GM12878 (cell line): ENCODE measurements around the gene HIVEP3. TPM values are rescaled to one million over a fixed set of nuclear protein-coding genes. Genes with fewer than 3 reads are reported as not detected.

ENCODE experiments used
- ATAC-seq: fragments of 200-7000 bp; cut with Tn5 transposase; 3 replicates; pipeline ENCODE4 v1.9.1; 2020; ENCODE audit warnings: mild to moderate bottlenecking, moderate library complexity
- BruUV-seq: library from RNA; stranded (reverse); fragments of 400-500 nt; replicated peaks from 2 replicates; lab custom pipeline; 2021; lab: Mats Ljungman, UMichigan
- CTCF ChIA-PET: fragments of 300-600 bp; sonication (Branson Sonifier 250); formaldehyde crosslinking; extraction: SDS; loops from one replicate; lab custom pipeline; 2021; ENCODE audit warnings: inconsistent platforms; lab: Yijun Ruan, JAX
- POLR2A ChIA-PET: fragments of 350-600 bp; formaldehyde crosslinking; extraction: SDS; loops from one replicate; lab custom pipeline; 2021; ENCODE audit warnings: inconsistent platforms; lab: Charles Lee
- RAD21 ChIA-PET: fragments of 300-600 bp; sonication (Branson Sonifier 250); formaldehyde crosslinking; loops from one replicate; lab custom pipeline; 2023; ENCODE audit warnings: antibody characterized with exemption; ENCODE audit not compliant: unreplicated experiment; lab: Charles Lee
- SMC1A ChIA-PET: fragments of 300-600 bp; sonication (Branson Sonifier 250); formaldehyde crosslinking; loops from one replicate; lab custom pipeline; 2023; ENCODE audit not compliant: unreplicated experiment, uncharacterized antibody; lab: Charles Lee
- DNase-seq: peaks from one replicate; pipeline ENCODE4 v3.0.0-alpha.2; 2011; ENCODE audit warnings: low read depth, low spot score
- FAIRE-seq: peaks from 3 replicates; lab custom pipeline; 2011; peaks lifted over from hg19 to GRCh38; lab: Jason Lieb, UNC
- H2AFZ ChIP-seq: 2 replicates; pipeline ENCODE4 v1.6.0; 2011; ENCODE audit warnings: low read depth, low read length, control low read depth; ENCODE audit not compliant: control insufficient read depth
- H3K27ac ChIP-seq: 2 replicates; pipeline ENCODE4 v1.5.1; 2011; ENCODE audit warnings: control low read depth; ENCODE audit not compliant: control insufficient read depth, insufficient read depth
- H3K27me3 ChIP-seq, 2 experiments: replicated peaks in 1 of 2; 2 replicates each; pipeline versions ENCODE4 v1.6.0 to v1.6.1; 2011; ENCODE audit warnings: low read length in 1 of 2; ENCODE audit not compliant: control insufficient read depth in 2 of 2, insufficient read depth in 2 of 2
- H3K36me3 ChIP-seq, 2 experiments: 2 replicates each; pipeline ENCODE4 v1.5.1; 2011; ENCODE audit warnings: low read length in 1 of 2; ENCODE audit not compliant: control insufficient read depth in 2 of 2, insufficient read depth in 2 of 2
- H3K4me1 ChIP-seq: 2 replicates; pipeline ENCODE4 v1.6.1; 2011; ENCODE audit warnings: mild to moderate bottlenecking, low read length, moderate library complexity, mixed read lengths; ENCODE audit not compliant: control insufficient read depth, insufficient read depth
- H3K4me2 ChIP-seq: 2 replicates; pipeline ENCODE4 v1.6.0; 2011; ENCODE audit warnings: control low read depth; ENCODE audit not compliant: control insufficient read depth, insufficient read depth
- H3K4me3 ChIP-seq: fragments of 200-600 bp; sonication (generic); 2 replicates; pipeline ENCODE4 v1.5.1; 2016
- H3K79me2 ChIP-seq: 2 replicates; pipeline ENCODE4 v1.6.0; 2011; ENCODE audit warnings: low read length; ENCODE audit not compliant: control insufficient read depth, insufficient read depth
- H3K9ac ChIP-seq: 2 replicates; pipeline ENCODE4 v1.8.0; 2011; ENCODE audit warnings: low read length, control low read depth, mixed read lengths; ENCODE audit not compliant: control insufficient read depth, insufficient read depth
- H3K9me3 ChIP-seq: replicated peaks from 3 replicates; pipeline ENCODE4 v1.5.1; 2011; ENCODE audit warnings: mild to moderate bottlenecking, low read length; ENCODE audit not compliant: control insufficient read depth, insufficient read depth
- H4K20me1 ChIP-seq: 2 replicates; pipeline ENCODE4 v1.6.0; 2011; ENCODE audit not compliant: control insufficient read depth, insufficient read depth
- HDAC6 ChIP-seq: fragments of 200-600 bp; sonication (generic); IDR thresholded peaks from one replicate; pipeline ENCODE4 v1.8.0; 2017; ENCODE audit warnings: antibody characterized with exemption; ENCODE audit not compliant: unreplicated experiment
- IKZF2 ChIP-seq, 2 experiments: fragments of 450-650 bp; IDR thresholded peaks; 2 replicates each; pipeline ENCODE4 v1.6.1; 2017; ENCODE audit warnings: mild to moderate bottlenecking in 2 of 2, moderate library complexity in 2 of 2
- KAT2A ChIP-seq: conservative IDR thresholded peaks from 2 replicates; pipeline ENCODE4 v1.6.1; 2011; ENCODE audit warnings: low read depth, low read length; ENCODE audit not compliant: control insufficient read depth
- KLF5 ChIP-seq: fragments of 450-650 bp; IDR thresholded peaks from 2 replicates; pipeline ENCODE4 v1.6.1; 2014; ENCODE audit warnings: mild to moderate bottlenecking; ENCODE audit not compliant: partially characterized antibody
- MXI1 ChIP-seq: fragments of 150-350 bp; IDR thresholded peaks from 2 replicates; pipeline ENCODE4 v1.6.1; 2011; ENCODE audit warnings: low read depth, mild to moderate bottlenecking, inconsistent platforms, low read length, improper control_type of control experiment
- SMC3 ChIP-seq: IDR thresholded peaks from 2 replicates; pipeline ENCODE4 v1.6.1; 2011; ENCODE audit warnings: low read length, improper control_type of control experiment, borderline replicate concordance
- TCF3 ChIP-seq: IDR thresholded peaks from 2 replicates; pipeline ENCODE4 v1.6.1; 2012; ENCODE audit warnings: low read depth, mild to moderate bottlenecking, low read length, borderline replicate concordance; ENCODE audit not compliant: insufficient read depth
- YY1 ChIP-seq: IDR thresholded peaks from 2 replicates; pipeline ENCODE4 v1.6.1; 2011; ENCODE audit warnings: low read depth, mild to moderate bottlenecking, low read length
- ZNF207 ChIP-seq: fragments of 450-650 bp; IDR thresholded peaks from 2 replicates; pipeline ENCODE4 v1.6.1; 2014; ENCODE audit warnings: antibody characterized with exemption, mild to moderate bottlenecking, borderline replicate concordance
- ZNF384 ChIP-seq: IDR thresholded peaks from 2 replicates; pipeline ENCODE4 v1.6.1; 2012; ENCODE audit warnings: low read depth, mild to moderate bottlenecking, low read length, improper control_type of control experiment, borderline replicate concordance
- WGBS: methylation state at CpG from one replicate; pipeline ENCODE4 v1.1.6; 2016; ENCODE audit warnings: low lambda C conversion rate; ENCODE audit not compliant: insufficient replicate concordance, insufficient coverage; ENCODE audit errors: missing lambda C conversion rate; 5-methylcytosine and 5-hydroxymethylcytosine counted together
- in situ Hi-C: fragments of 300-500 bp; cut with MboI; formaldehyde crosslinking; loops from 9 replicates; pipeline ENCODE4 v1.14.3; 2018; ENCODE audit warnings: mixed read lengths
- intact Hi-C: fragments of 100-400 bp; cut with micrococcal nuclease; formaldehyde crosslinking; loops from one replicate; pipeline ENCODE4 v1.14.2; 2022; ENCODE audit not compliant: unreplicated experiment
- polyA plus RNA-seq, 11 experiments: library from polyadenylated mRNA; depleted of rRNA in 4 of 11; unstranded in 6 of 11; stranded (reverse) in 5 of 11; fragments of >200 nt; fragmentation: Nextera tagmentation in 4 of 11; fragmentation: Illumina TruSeq in 1 of 11; extraction: Ambion mirVana in 4 of 11; extraction: Trizol in 1 of 11; gene quantifications; 1 replicate in 1 of 11; 2 replicates in 10 of 11; pipeline versions ENCODE4 v1.2.1 to v1.2.3, GENCODE V29; 2011 to 2016; ENCODE audit warnings: inconsistent platforms in 2 of 11, missing spikeins in 2 of 11, low read depth in 1 of 11
- total RNA-seq, 4 experiments: library from RNA; depleted of rRNA in 3 of 4; stranded (reverse); fragments of >200 nt in 3 of 4; fragmentation: Illumina TruSeq in 1 of 4; extraction: Trizol in 1 of 4; gene quantifications; 2 replicates each; pipeline versions ENCODE4 v1.2.1 to v1.2.3, GENCODE V29; 2013 to 2021
- TF ChIP-seq, protein P1 (sequence below): IDR thresholded peaks from 2 replicates; pipeline ENCODE4 v1.6.1; 2011; ENCODE audit warnings: borderline replicate concordance, low read depth, mild to moderate bottlenecking, moderate library complexity, mixed read lengths, low read length; ENCODE audit not compliant: insufficient read depth; ENCODE audit errors: extremely low read length
- TF ChIP-seq, protein P2 (sequence below): fragments of 450-650 bp; IDR thresholded peaks from 2 replicates; pipeline ENCODE4 v1.6.1; 2017; ENCODE audit warnings: mild to moderate bottlenecking, moderate library complexity
- TF ChIP-seq, protein P3 (sequence below): fragments of 450-650 bp; IDR thresholded peaks from 2 replicates; pipeline ENCODE4 v1.6.1; 2014; ENCODE audit warnings: mild to moderate bottlenecking

Gene HIVEP3
- total and polyA plus RNA-seq, 10 of the 15 experiments (the other 5 are each of a cell fraction or from before 2014, with no cell fraction given) = 1.8 to 13.6 (median 3.8) TPM

GRCh38 chr1:41677620-41678019 is 241.1 kb downstream of the HIVEP3 start:
- ChIA-PET RAD21 (interaction anchor here (0.8 to 2.3 kb wide), 6 partner anchors 11 to 905 kb away, joined by 3 to 10 read pairs (median 3); no protein-coding TSS in a partner anchor), CTCF (interaction anchor here (0.7 to 4.5 kb wide), 3 partner anchors 10 to 21 kb away, joined by 3 to 20 read pairs (median 3); no protein-coding TSS in a partner anchor), SMC1A (interaction anchor here (1.1 to 3.2 kb wide), 10 partner anchors 9 to 134 kb away, joined by 3 to 11 read pairs (median 4); no protein-coding TSS in a partner anchor), POLR2A (interaction anchor here (0.9 to 2.7 kb wide), 3 partner anchors 10 to 21 kb away, joined by 3 to 20 read pairs (median 9); no protein-coding TSS in a partner anchor)
- Histone ChIP-seq H3K4me1 (peaks cover 43% of the 10 kb centered on the region), H3K36me3 (no peaks in the 10 kb centered on the region), H3K79me2 (no peaks in the 10 kb centered on the region), H4K20me1 (no peaks in the 10 kb centered on the region), H3K4me2 (no peak overlapping the region), H3K27me3 (no peaks in the 10 kb centered on the region), H2AFZ (no peak overlapping the region), H3K27ac (no peak overlapping the region), H3K4me3 (no peak overlapping the region), H3K9ac (no peak overlapping the region), H3K9me3 (no peaks in the 10 kb centered on the region)
- in situ Hi-C loops = no loop called here
- FAIRE-seq (no peak), ATAC-seq (no peak), DNase-seq (no peak)
- intact Hi-C loops = no loop called here
- 93% methylated on average over 7 of the region's 7 CpGs for WGBS
- BruUV-seq = no TSS peak
- TF ChIP-seq ZNF384 (no peak), MXI1 (no peak), KLF5 (no peak), IKZF2 (IDR thresholded peaks at IDR 0.05) (no peak), TCF3 (no peak), HDAC6 (no peak), YY1 (no peak), ZNF207 (no peak), KAT2A (no peak), SMC3 (no peak)
- TF ChIP-seq, protein P1, sequence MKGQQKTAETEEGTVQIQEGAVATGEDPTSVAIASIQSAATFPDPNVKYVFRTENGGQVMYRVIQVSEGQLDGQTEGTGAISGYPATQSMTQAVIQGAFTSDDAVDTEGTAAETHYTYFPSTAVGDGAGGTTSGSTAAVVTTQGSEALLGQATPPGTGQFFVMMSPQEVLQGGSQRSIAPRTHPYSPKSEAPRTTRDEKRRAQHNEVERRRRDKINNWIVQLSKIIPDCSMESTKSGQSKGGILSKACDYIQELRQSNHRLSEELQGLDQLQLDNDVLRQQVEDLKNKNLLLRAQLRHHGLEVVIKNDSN = no peak
- TF ChIP-seq, protein P2, sequence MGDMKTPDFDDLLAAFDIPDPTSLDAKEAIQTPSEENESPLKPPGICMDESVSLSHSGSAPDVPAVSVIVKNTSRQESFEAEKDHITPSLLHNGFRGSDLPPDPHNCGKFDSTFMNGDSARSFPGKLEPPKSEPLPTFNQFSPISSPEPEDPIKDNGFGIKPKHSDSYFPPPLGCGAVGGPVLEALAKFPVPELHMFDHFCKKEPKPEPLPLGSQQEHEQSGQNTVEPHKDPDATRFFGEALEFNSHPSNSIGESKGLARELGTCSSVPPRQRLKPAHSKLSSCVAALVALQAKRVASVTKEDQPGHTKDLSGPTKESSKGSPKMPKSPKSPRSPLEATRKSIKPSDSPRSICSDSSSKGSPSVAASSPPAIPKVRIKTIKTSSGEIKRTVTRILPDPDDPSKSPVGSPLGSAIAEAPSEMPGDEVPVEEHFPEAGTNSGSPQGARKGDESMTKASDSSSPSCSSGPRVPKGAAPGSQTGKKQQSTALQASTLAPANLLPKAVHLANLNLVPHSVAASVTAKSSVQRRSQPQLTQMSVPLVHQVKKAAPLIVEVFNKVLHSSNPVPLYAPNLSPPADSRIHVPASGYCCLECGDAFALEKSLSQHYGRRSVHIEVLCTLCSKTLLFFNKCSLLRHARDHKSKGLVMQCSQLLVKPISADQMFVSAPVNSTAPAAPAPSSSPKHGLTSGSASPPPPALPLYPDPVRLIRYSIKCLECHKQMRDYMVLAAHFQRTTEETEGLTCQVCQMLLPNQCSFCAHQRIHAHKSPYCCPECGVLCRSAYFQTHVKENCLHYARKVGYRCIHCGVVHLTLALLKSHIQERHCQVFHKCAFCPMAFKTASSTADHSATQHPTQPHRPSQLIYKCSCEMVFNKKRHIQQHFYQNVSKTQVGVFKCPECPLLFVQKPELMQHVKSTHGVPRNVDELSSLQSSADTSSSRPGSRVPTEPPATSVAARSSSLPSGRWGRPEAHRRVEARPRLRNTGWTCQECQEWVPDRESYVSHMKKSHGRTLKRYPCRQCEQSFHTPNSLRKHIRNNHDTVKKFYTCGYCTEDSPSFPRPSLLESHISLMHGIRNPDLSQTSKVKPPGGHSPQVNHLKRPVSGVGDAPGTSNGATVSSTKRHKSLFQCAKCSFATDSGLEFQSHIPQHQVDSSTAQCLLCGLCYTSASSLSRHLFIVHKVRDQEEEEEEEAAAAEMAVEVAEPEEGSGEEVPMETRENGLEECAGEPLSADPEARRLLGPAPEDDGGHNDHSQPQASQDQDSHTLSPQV = no peak
- TF ChIP-seq, protein P3, sequence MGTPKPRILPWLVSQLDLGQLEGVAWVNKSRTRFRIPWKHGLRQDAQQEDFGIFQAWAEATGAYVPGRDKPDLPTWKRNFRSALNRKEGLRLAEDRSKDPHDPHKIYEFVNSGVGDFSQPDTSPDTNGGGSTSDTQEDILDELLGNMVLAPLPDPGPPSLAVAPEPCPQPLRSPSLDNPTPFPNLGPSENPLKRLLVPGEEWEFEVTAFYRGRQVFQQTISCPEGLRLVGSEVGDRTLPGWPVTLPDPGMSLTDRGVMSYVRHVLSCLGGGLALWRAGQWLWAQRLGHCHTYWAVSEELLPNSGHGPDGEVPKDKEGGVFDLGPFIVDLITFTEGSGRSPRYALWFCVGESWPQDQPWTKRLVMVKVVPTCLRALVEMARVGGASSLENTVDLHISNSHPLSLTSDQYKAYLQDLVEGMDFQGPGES = no peak
